GM18508 (cell line): ENCODE measurements around the gene GLUD2.
A peak's percentile ranks its signal among the peaks of the same experiment; 100 is the strongest.
"Not testable (repeated sequence)": the region's sequence is repeated elsewhere in the genome, so short reads cannot be mapped to it uniquely, and the experiment has no call there.

Source experiments
- ATAC-seq: cut with Tn5 transposase; IDR thresholded peaks from one replicate; pipeline ENCODE4 v1.9.1; 2021; ENCODE audit warnings: moderate number of reproducible peaks; ENCODE audit not compliant: insufficient read depth, unreplicated experiment

Gene GLUD2

DNA sequence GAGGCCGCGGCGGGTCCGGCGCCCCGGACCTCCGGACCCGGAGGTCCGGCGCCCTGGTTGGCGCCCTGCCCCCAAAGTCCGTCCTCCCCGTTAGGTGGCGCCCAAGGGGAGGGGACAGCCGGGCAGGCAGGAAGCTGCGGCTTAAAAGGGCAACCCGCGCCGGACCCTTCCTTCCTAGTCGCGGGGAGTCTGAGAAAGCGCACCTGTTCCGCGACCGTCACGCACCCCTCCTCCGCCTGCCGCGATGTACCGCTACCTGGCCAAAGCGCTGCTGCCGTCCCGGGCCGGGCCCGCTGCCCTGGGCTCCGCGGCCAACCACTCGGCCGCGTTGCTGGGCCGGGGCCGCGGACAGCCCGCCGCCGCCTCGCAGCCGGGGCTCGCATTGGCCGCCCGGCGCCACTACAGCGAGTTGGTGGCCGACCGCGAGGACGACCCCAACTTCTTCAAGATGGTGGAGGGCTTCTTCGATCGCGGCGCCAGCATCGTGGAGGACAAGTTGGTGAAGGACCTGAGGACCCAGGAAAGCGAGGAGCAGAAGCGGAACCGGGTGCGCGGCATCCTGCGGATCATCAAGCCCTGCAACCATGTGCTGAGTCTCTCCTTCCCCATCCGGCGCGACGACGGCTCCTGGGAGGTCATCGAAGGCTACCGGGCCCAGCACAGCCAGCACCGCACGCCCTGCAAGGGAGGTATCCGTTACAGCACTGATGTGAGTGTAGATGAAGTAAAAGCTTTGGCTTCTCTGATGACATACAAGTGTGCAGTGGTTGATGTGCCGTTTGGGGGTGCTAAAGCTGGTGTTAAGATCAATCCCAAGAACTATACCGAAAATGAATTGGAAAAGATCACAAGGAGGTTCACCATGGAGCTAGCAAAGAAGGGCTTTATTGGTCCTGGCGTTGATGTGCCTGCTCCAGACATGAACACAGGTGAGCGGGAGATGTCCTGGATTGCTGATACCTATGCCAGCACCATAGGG is at the start of gene GLUD2:
TSS of gene GLUD2 (plus strand) at position 170 of the 979 bp plus-strand sequence. CDS start at position 245, 75 bp downstream.
- not testable (repeated sequence) for ATAC-seq

GRCh38 chrX:120999413-120999812 is 48.0 kb upstream of the GLUD2 start:
- ATAC-seq = peak; percentile 61

DNA sequence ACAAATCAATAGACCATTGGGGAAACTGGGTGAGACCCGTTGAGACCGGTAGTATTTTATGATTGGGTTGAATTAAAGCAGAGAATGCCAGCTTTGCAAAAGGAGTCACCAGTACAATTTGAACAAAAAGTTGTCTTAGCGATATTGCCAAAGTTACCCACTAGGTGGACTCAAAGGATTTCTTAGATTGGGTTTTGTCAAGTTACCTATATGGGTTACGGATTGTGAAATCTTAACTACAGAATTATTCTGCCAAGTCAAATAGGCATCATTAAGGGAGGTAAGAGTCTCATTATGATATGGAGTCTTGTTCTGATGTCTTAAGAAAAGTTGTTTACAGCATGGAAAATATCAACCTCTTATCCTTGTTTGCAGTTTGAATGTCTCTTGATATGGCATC is 46.8 kb upstream of the GLUD2 start:
- ATAC-seq = no peak

DNA sequence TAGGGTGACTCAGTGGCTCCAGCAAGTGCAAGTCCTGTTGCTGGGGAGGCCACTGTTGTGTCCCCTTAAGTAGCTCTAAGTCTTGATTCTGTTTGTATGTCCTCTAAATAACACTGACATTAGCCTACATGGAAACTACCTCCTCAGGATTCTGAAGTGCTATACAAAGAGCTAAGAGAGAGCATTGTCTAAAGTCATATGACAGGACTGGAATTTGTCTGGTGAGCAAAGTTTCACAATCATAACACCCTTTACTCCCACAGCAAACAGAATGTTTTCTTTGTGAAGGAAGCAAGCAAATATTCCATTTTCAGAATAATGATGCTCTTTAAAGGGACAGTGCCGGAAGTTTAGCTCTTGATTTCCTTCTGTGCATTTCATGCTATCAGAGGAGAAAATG is 38.5 kb upstream of the GLUD2 start:
- no peak for ATAC-seq

- no peak for ATAC-seq
Observed at GRCh38 chrX:121009764-121010163, 37.6 kb upstream of the GLUD2 start.

DNA sequence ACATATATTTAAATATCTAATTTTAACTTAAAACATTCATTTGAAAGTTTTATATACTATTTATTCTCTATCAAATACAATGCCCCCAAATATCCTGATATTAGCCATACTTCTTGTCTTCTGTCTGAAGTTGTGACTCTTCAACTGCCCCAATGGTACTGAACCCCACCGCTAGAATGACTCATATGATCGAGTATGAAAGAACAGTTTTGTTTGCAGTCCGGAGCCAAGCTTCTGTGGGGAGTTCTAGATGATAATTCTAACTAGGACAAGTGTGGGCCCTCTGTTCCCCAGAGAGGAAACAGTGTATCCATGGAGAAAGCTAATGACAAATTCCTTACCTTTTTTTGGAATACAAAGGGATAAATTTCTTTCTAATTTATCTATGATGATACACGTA is 37.2 kb upstream of the GLUD2 start:
- no peak for ATAC-seq

GRCh38 chrX:121011254-121011653 is 36.2 kb upstream of the GLUD2 start:
- ATAC-seq = no peak

GRCh38 chrX:121013897-121014455 is 33.4 kb upstream of the GLUD2 start:
- no peak for ATAC-seq

DNA sequence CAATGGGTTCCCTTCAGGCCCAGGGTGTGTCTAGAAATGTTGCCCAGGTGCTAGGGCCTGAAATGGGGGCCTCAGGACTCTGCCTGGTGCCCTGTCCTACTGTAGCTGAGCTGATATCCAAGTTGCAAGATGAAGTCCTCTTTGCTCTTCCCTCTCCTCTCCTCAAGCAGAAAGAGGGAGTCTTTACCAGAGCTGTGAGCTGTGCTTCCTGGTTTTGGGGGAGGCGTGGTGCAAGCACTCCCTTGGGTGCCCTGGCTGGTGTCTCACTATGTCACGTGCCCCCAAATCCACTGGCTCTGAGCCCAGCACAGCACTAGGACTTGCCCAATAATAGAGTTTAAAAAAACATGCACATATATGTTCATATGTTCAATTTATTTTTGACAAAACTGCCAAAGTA is 32.6 kb upstream of the GLUD2 start:
- ATAC-seq = no peak

DNA sequence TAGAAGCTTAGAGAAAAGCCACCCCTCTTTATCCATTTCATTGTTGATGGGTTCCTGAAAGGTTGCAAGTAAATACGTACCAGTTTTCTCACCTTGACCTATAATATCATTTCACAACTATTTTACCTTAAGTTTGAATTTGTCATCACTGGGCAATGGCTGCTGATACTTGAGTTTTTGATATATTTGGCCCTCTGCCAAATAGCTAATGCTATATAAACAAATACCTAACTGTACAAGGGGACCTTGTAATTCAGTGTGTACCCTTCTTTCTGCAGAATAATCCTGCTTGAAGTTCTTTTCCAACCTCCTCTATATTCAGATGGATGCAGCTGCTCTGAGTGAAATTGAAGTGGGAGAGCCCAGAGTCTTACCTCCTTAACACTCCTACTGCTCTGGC is 19.0 kb upstream of the GLUD2 start:
- no peak for ATAC-seq

DNA sequence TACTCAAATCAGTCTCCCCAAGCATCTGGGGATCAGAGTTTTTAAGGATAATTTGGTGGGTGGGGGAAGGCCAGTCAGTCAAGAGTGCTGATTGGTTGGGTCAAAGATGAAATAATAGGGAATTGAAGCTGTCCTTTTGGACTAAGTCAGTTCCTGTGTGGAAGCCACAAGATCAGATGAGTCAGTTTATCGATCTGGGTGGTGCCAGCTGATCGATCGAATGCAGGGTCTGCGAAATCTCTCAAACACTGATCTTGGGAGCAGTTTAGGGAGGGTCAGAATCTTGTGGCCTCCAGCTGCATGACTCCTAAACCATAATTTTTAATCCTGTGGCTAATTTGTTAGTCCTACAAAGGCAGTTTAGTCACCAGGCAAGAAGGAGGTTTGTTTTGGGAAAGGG is 17.3 kb upstream of the GLUD2 start:
- ATAC-seq = no peak

DNA sequence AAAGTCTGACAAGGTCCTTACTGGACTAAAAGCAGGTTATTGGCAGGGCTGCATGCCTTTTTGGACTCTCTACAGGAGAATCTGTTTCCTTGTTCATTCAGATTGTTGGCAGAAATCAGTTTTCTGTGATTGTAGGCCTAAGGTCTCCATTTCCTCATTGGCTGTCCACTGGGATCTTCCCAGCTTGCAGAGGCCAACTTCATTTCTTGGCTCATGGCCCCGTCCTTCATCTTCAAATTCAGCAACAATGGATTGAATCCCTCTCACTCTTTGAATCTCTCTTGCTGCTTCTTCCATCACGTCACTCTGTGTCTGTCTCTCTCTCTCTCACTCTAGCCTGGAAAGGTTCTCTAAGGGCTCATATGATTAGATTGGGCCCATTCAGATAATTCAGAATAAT is 14.9 kb upstream of the GLUD2 start:
- ATAC-seq = no peak

- ATAC-seq = no peak
Observed at GRCh38 chrX:121036137-121036536, 11.3 kb upstream of the GLUD2 start.

- no peak for ATAC-seq
Observed at GRCh38 chrX:121036951-121037350, 10.5 kb upstream of the GLUD2 start.

DNA sequence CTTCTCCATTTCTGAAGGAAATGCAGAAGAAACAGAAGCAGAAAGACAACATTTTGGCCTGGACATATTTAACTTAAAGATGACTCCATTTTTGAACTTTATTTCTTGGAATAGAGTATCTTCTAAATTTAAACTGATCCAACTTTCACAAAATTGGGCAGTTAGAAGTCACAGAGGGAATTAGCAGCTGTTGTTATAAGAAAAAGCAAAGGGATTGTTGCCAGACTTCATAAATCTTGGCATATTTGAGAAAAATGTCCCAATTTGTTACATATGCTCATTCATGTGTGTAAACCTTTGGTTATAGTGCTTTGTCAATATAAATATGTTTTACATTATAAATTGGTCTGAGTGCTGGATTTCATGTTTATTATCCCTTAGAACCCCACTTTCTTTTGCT is 3.4 kb downstream of the GLUD2 start:
- no peak for ATAC-seq

GRCh38 chrX:121052122-121052521 is 4.7 kb downstream of the GLUD2 start:
- ATAC-seq = no peak

- ATAC-seq = no peak
Observed at GRCh38 chrX:121062289-121062688, 14.9 kb downstream of the GLUD2 start.

DNA sequence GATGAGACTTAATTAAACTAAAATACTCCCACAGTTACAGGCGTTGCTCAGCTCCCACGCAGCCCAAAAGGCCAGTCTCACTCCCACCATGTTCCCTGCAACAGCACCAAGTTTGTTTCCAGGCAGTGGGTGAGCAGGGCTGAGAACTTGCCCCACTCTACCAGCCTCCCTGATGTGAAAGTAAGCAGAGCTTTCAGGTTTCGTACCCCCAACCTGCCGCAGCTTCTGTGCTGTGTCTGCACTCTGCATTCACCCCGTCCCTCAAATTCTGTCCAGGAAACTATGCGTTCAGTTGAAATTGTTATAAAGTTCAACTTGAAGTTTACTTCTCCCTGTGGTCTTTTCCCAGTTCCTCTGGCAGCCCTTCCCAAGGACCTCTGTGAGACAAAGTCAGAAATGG is 17.2 kb downstream of the GLUD2 start:
- ATAC-seq = no peak

GRCh38 chrX:121084247-121084646 is 36.8 kb downstream of the GLUD2 start:
- not testable (repeated sequence) for ATAC-seq

- no peak for ATAC-seq
Observed at GRCh38 chrX:121084903-121085611, 37.6 kb downstream of the GLUD2 start.

- ATAC-seq = no peak
Observed at GRCh38 chrX:121085612-121086010, 38.2 kb downstream of the GLUD2 start.
